HEK293 (cell line): ENCODE data around the gene SRF.

Experiments
- HOXC10 ChIP-seq: sonication (generic); formaldehyde crosslinking; IDR thresholded peaks from 2 replicates; pipeline ENCODE4 v1.8.1; 2023; ENCODE audit warnings: mild to moderate bottlenecking, missing genetic modification reagents
- KLF17 ChIP-seq: fragments of 450-650 bp; formaldehyde crosslinking; IDR thresholded peaks from 2 replicates; pipeline ENCODE4 v1.5.1; 2016; ENCODE audit warnings: missing biosample characterization, missing genetic modification characterization
- OSR2 ChIP-seq: fragments of 450-650 bp; formaldehyde crosslinking; IDR thresholded peaks from 2 replicates; pipeline ENCODE4 v1.5.1; 2016; ENCODE audit warnings: missing biosample characterization, missing genetic modification characterization
- PATZ1 ChIP-seq: fragments of 450-650 bp; formaldehyde crosslinking; IDR thresholded peaks from 2 replicates; pipeline ENCODE4 v1.5.1; 2016; ENCODE audit warnings: missing biosample characterization, missing genetic modification characterization
- SP3 ChIP-seq: fragments of 450-650 bp; formaldehyde crosslinking; IDR thresholded peaks from 2 replicates; pipeline ENCODE4 v1.5.1; 2016; ENCODE audit warnings: missing biosample characterization, missing genetic modification characterization
- SP7 ChIP-seq: fragments of 450-650 bp; formaldehyde crosslinking; IDR thresholded peaks from 2 replicates; pipeline ENCODE4 v1.5.1; 2016; ENCODE audit warnings: missing biosample characterization, missing genetic modification characterization
- ZBTB7A ChIP-seq: fragments of 450-650 bp; formaldehyde crosslinking; IDR thresholded peaks from 2 replicates; pipeline ENCODE4 v1.5.1; 2016; ENCODE audit warnings: low read depth, missing biosample characterization, missing genetic modification characterization
- ZBTB8A ChIP-seq: fragments of 450-650 bp; formaldehyde crosslinking; IDR thresholded peaks from 2 replicates; pipeline ENCODE4 v1.5.1; 2016; ENCODE audit warnings: missing biosample characterization, missing genetic modification characterization
- ZFP69B ChIP-seq: fragments of 450-650 bp; formaldehyde crosslinking; IDR thresholded peaks from 2 replicates; pipeline ENCODE4 v1.5.1; 2016; ENCODE audit warnings: missing biosample characterization, missing genetic modification characterization
- ZNF132 ChIP-seq: fragments of 450-650 bp; formaldehyde crosslinking; IDR thresholded peaks from 2 replicates; pipeline ENCODE4 v1.5.1; 2017; ENCODE audit warnings: missing biosample characterization, missing genetic modification characterization, borderline replicate concordance
- ZNF174 ChIP-seq: fragments of 450-650 bp; formaldehyde crosslinking; IDR thresholded peaks from 2 replicates; pipeline ENCODE4 v1.5.0; 2017; ENCODE audit warnings: missing biosample characterization, mild to moderate bottlenecking, missing genetic modification characterization
- ZNF391 ChIP-seq: fragments of 450-650 bp; formaldehyde crosslinking; IDR thresholded peaks from 2 replicates; pipeline ENCODE4 v1.5.1; 2016; ENCODE audit warnings: low read depth, missing biosample characterization, missing genetic modification characterization, borderline replicate concordance
- ZNF426 ChIP-seq: fragments of 450-650 bp; formaldehyde crosslinking; IDR thresholded peaks from 2 replicates; pipeline ENCODE4 v1.5.1; 2017; ENCODE audit warnings: missing biosample characterization, missing genetic modification characterization, mild to moderate bottlenecking, inconsistent platforms, moderate library complexity
- ZNF555 ChIP-seq: fragments of 450-650 bp; formaldehyde crosslinking; conservative IDR thresholded peaks from 2 replicates; pipeline ENCODE4 v1.5.1; 2017; ENCODE audit warnings: missing biosample characterization, mild to moderate bottlenecking, missing genetic modification characterization, inconsistent platforms
- ZNF629 ChIP-seq: fragments of 450-650 bp; formaldehyde crosslinking; IDR thresholded peaks from 2 replicates; pipeline ENCODE4 v1.5.1; 2017; ENCODE audit warnings: missing biosample characterization, missing genetic modification characterization
- ZNF776 ChIP-seq: fragments of 450-650 bp; formaldehyde crosslinking; IDR thresholded peaks from 2 replicates; pipeline ENCODE4 v1.5.0; 2017; ENCODE audit warnings: missing biosample characterization, missing genetic modification characterization, borderline replicate concordance
- ZNF843 ChIP-seq: fragments of 450-650 bp; formaldehyde crosslinking; IDR thresholded peaks from 2 replicates; pipeline ENCODE4 v1.5.1; 2016; ENCODE audit warnings: missing biosample characterization, missing genetic modification characterization
- TF ChIP-seq, protein P1 (sequence below): fragments of 450-650 bp; formaldehyde crosslinking; IDR thresholded peaks from 2 replicates; pipeline ENCODE4 v1.5.1; 2016; ENCODE audit warnings: missing biosample characterization, missing genetic modification characterization
- TF ChIP-seq, protein P2 (sequence below): fragments of 450-650 bp; formaldehyde crosslinking; IDR thresholded peaks from 2 replicates; pipeline ENCODE4 v1.5.1; 2016; ENCODE audit warnings: missing biosample characterization, missing genetic modification characterization
- TF ChIP-seq, protein P3 (sequence below): fragments of 450-650 bp; formaldehyde crosslinking; IDR thresholded peaks from 2 replicates; pipeline ENCODE4 v1.5.1; 2016; ENCODE audit warnings: missing biosample characterization, missing genetic modification characterization
- TF ChIP-seq, protein P4 (sequence below): fragments of 450-650 bp; formaldehyde crosslinking; IDR thresholded peaks from 2 replicates; pipeline ENCODE4 v1.5.0; 2017; ENCODE audit warnings: missing biosample characterization, missing genetic modification characterization, borderline replicate concordance

Gene SRF

DNA sequence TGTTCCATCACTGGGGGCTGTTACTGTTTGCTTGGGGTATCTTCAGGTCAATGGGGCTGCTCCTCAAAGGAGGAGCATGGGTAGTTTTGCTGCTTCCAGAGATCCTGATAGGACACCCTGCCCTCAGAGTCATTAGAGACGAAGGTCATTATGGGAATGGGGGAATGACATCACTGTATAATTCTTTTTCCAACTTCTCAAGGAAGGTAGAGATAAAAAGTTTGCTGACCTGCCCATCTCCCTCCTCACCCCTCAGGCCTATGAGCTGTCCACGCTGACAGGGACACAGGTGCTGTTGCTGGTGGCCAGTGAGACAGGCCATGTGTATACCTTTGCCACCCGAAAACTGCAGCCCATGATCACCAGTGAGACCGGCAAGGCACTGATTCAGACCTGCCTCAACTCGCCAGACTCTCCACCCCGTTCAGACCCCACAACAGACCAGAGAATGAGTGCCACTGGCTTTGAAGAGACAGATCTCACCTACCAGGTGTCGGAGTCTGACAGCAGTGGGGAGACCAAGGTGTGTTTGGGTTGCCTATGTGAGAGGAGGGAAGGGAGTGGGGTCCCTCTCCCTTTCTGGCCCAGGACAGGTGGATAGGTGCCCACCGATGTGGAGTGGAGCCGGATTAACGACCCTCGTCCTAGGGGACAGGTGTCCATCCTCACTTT is 2.7 kb downstream of the SRF start (continued):
- TF ChIP-seq ZNF132 (tag by site-specific recombination): no peak
- 0 out of 2 replicates have a peak, but pooled peaks have one; percentile 8 for TF ChIP-seq ZNF391 (tag by site-specific recombination)
- TF ChIP-seq ZNF843 (tag by site-specific recombination): no peak
- TF ChIP-seq OSR2 (tag by site-specific recombination): no peak
- no peak for TF ChIP-seq SP7 (tag by site-specific recombination)
- TF ChIP-seq, protein P1, sequence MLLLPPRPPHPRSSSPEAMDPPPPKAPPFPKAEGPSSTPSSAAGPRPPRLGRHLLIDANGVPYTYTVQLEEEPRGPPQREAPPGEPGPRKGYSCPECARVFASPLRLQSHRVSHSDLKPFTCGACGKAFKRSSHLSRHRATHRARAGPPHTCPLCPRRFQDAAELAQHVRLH (tag by site-specific recombination): no peak
- no peak for TF ChIP-seq SP3
- peak; percentile 56 for TF ChIP-seq ZNF629 (tag by site-specific recombination)
- TF ChIP-seq ZNF426: no peak
- TF ChIP-seq, protein P2, sequence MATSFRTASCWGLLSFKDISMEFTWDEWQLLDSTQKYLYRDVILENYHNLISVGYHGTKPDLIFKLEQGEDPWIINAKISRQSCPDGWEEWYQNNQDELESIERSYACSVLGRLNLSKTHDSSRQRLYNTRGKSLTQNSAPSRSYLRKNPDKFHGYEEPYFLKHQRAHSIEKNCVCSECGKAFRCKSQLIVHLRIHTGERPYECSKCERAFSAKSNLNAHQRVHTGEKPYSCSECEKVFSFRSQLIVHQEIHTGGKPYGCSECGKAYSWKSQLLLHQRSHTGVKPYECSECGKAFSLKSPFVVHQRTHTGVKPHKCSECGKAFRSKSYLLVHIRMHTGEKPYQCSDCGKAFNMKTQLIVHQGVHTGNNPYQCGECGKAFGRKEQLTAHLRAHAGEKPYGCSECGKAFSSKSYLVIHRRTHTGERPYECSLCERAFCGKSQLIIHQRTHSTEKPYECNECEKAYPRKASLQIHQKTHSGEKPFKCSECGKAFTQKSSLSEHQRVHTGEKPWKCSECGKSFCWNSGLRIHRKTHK (tag by site-specific recombination): no peak
- TF ChIP-seq, protein P3, sequence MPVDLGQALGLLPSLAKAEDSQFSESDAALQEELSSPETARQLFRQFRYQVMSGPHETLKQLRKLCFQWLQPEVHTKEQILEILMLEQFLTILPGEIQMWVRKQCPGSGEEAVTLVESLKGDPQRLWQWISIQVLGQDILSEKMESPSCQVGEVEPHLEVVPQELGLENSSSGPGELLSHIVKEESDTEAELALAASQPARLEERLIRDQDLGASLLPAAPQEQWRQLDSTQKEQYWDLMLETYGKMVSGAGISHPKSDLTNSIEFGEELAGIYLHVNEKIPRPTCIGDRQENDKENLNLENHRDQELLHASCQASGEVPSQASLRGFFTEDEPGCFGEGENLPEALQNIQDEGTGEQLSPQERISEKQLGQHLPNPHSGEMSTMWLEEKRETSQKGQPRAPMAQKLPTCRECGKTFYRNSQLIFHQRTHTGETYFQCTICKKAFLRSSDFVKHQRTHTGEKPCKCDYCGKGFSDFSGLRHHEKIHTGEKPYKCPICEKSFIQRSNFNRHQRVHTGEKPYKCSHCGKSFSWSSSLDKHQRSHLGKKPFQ: no peak
- TF ChIP-seq ZBTB8A (tag by site-specific recombination): no peak
- TF ChIP-seq ZFP69B (tag by site-specific recombination): no peak
- 0 out of 2 replicates have a peak, but pooled peaks have one; percentile 12 for TF ChIP-seq ZBTB7A
- no peak for TF ChIP-seq ZNF776 (tag by site-specific recombination)
- no peak for TF ChIP-seq HOXC10 (CRISPR knock-in tag)
- TF ChIP-seq ZNF555: no peak
- TF ChIP-seq ZNF174: no peak
- no peak for TF ChIP-seq PATZ1 (tag by site-specific recombination)
- TF ChIP-seq KLF17 (tag by site-specific recombination): no peak
- TF ChIP-seq, protein P4, sequence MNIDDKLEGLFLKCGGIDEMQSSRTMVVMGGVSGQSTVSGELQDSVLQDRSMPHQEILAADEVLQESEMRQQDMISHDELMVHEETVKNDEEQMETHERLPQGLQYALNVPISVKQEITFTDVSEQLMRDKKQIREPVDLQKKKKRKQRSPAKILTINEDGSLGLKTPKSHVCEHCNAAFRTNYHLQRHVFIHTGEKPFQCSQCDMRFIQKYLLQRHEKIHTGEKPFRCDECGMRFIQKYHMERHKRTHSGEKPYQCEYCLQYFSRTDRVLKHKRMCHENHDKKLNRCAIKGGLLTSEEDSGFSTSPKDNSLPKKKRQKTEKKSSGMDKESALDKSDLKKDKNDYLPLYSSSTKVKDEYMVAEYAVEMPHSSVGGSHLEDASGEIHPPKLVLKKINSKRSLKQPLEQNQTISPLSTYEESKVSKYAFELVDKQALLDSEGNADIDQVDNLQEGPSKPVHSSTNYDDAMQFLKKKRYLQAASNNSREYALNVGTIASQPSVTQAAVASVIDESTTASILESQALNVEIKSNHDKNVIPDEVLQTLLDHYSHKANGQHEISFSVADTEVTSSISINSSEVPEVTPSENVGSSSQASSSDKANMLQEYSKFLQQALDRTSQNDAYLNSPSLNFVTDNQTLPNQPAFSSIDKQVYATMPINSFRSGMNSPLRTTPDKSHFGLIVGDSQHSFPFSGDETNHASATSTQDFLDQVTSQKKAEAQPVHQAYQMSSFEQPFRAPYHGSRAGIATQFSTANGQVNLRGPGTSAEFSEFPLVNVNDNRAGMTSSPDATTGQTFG (tag by site-specific recombination): no peak
